Upper lobe of left lung (tissue), 6 donors: ENCODE results near the gene FHOD3. TPM values are rescaled to one million over a fixed set of nuclear protein-coding genes. Genes with fewer than 3 reads are reported as not detected.
"Not testable (repeated sequence)": the region's sequence is repeated elsewhere in the genome, so short reads cannot be mapped to it uniquely, and the experiment has no call there.

Experiments
- ATAC-seq, 2 donors: fragments of 200-7000 bp; cut with Tn5 transposase; one replicate each; pipeline ENCODE4 v1.9.1; 2022; ENCODE audit warnings: mild to moderate bottlenecking in 2 of 2, moderate library complexity in 2 of 2; ENCODE audit not compliant: low FRiP score in 2 of 2
- DNase-seq, 2 donors: peaks; one replicate each; pipeline ENCODE4 v3.0.0-alpha.2; 2019 to 2020
- H3K27ac ChIP-seq, 4 donors: fragments of 200-600 bp; sonication (generic); one replicate each; pipeline ENCODE4 v1.5.1; 2016 to 2019
- H3K27me3 ChIP-seq, 4 donors: fragments of 200-600 bp; sonication (generic); one replicate each; pipeline ENCODE4 v1.5.1; 2017 to 2019
- H3K36me3 ChIP-seq, 4 donors: fragments of 200-600 bp; sonication (generic); one replicate each; pipeline ENCODE4 v1.5.1; 2016 to 2019
- H3K4me1 ChIP-seq, 4 donors: fragments of 200-600 bp; sonication (generic); one replicate each; pipeline ENCODE4 v1.5.1; 2018 to 2019
- H3K4me3 ChIP-seq, 4 donors: fragments of 200-600 bp; sonication (generic); one replicate each; pipeline ENCODE4 v1.5.1; 2017 to 2019; ENCODE audit warnings: mild to moderate bottlenecking in 2 of 4, moderate library complexity in 1 of 4
- H3K9me3 ChIP-seq, 4 donors: fragments of 200-600 bp; sonication (generic); one replicate each; pipeline ENCODE4 v1.5.1; 2018 to 2019
- CTCF ChIP-seq, 6 experiments: fragments of 450-650 bp in 4 of 6; fragments of 200-600 bp in 2 of 6; sonication (generic) in 2 of 6; IDR thresholded peaks; one replicate each; pipeline ENCODE4 v1.5.1; 2016 to 2019; ENCODE audit warnings: antibody characterized with exemption in 6 of 6
- EP300 ChIP-seq, 4 donors: sonication (generic); formaldehyde crosslinking; IDR thresholded peaks; one replicate each; pipeline ENCODE4 v1.5.1; 2017; ENCODE audit warnings: antibody characterized with exemption in 4 of 4, control low read depth in 2 of 4
- POLR2A ChIP-seq, 4 donors: fragments of 450-650 bp; IDR thresholded peaks; one replicate each; pipeline ENCODE4 v1.5.1; 2016 to 2017; ENCODE audit warnings: antibody characterized with exemption in 4 of 4, mild to moderate bottlenecking in 2 of 4
- POLR2AphosphoS5 ChIP-seq, 2 donors: sonication (generic); formaldehyde crosslinking; IDR thresholded peaks; one replicate each; pipeline ENCODE4 v1.5.1; 2017; ENCODE audit warnings: antibody characterized with exemption in 2 of 2
- WGBS, 2 donors: methylation state at CpG; one replicate each; pipeline ENCODE4 v1.1.5; 2017 to 2018; 5-methylcytosine and 5-hydroxymethylcytosine counted together
- total RNA-seq, 6 donors: library from RNA; depleted of rRNA in 4 of 6; stranded (reverse); fragments of >200 nt in 4 of 6; gene quantifications; one replicate each; pipeline versions ENCODE4 v1.1.0 to v1.2.1, GENCODE V29; 2016 to 2021
- donor health status: DM: no; HTN: no; CAD: no; lungs with moderate emphysema.
- donor health status: DM: no; HTN: yes; CAD: no; lungs with severe emphysema.

FHOD3 gene
- total RNA-seq, 6 donors from 2014 or later = 0.40 to 4.8 (median 2.8) TPM

GRCh38 chr18:36459786-36460185, 162.3 kb downstream of the FHOD3 start:
- no peak overlapping the region for H3K4me3 ChIP-seq
- WGBS, 2 donors = 76 to 80% methylated on average over 3 of the region's 3 CpGs
- DNase-seq = no peak
- no peaks in the 10 kb centered on the region for H3K27me3 ChIP-seq
- H3K36me3 ChIP-seq = no peaks in the 10 kb centered on the region
- H3K4me1 ChIP-seq = no peaks in the 10 kb centered on the region
- no peaks in the 10 kb centered on the region for H3K9me3 ChIP-seq
- ATAC-seq = no peak
- no peak for TF ChIP-seq POLR2AphosphoS5 (IDR thresholded peaks at IDR 0.05)
- TF ChIP-seq CTCF (IDR thresholded peaks at IDR 0.05) = no peak
- no peak for TF ChIP-seq POLR2A (IDR thresholded peaks at IDR 0.05)
- TF ChIP-seq EP300 (IDR thresholded peaks at IDR 0.05) = no peak
- H3K27ac ChIP-seq = no peak overlapping the region

- no peaks in the 10 kb centered on the region for H3K9me3 ChIP-seq
- no peaks in the 10 kb centered on the region for H3K27me3 ChIP-seq
- no peaks in the 10 kb centered on the region for H3K4me1 ChIP-seq
- no peak for TF ChIP-seq POLR2A (IDR thresholded peaks at IDR 0.05)
- H3K36me3 ChIP-seq = no peaks in the 10 kb centered on the region
- ATAC-seq = no peak
- DNase-seq = no peak
- 64 to 72% methylated on average over 2 of the region's 2 CpGs for WGBS, 2 donors
- no peak overlapping the region for H3K4me3 ChIP-seq
- H3K27ac ChIP-seq = no peak overlapping the region
These were observed 162.9 kb downstream of the FHOD3 start for GRCh38 chr18:36460324-36460850.

GRCh38 chr18:36460854-36461253, 163.3 kb downstream of the FHOD3 start:
- H3K4me1 ChIP-seq = no peaks in the 10 kb centered on the region
- H3K9me3 ChIP-seq = no peaks in the 10 kb centered on the region
- ATAC-seq (no peak), DNase-seq (no peak)
- H3K27ac ChIP-seq = no peak overlapping the region
- TF ChIP-seq POLR2A (IDR thresholded peaks at IDR 0.05) (no peak), POLR2AphosphoS5 (IDR thresholded peaks at IDR 0.05) (no peak), EP300 (IDR thresholded peaks at IDR 0.05) (no peak), CTCF (IDR thresholded peaks at IDR 0.05) (no peak)
- no peaks in the 10 kb centered on the region for H3K27me3 ChIP-seq
- no peaks in the 10 kb centered on the region for H3K36me3 ChIP-seq
- WGBS, 2 donors = 56 to 77% methylated on average over 3 of the region's 3 CpGs
- H3K4me3 ChIP-seq = no peak overlapping the region

GRCh38 chr18:36461551-36461987, 164.1 kb downstream of the FHOD3 start:
- Histone ChIP-seq H3K4me3 (no peak overlapping the region), H3K27me3 (no peaks in the 10 kb centered on the region), H3K36me3 (no peaks in the 10 kb centered on the region), H3K9me3 (no peaks in the 10 kb centered on the region), H3K4me1 (no peaks in the 10 kb centered on the region), H3K27ac (no peak overlapping the region)
- TF ChIP-seq POLR2A (IDR thresholded peaks at IDR 0.05) (no peak), EP300 (IDR thresholded peaks at IDR 0.05) (no peak), POLR2AphosphoS5 (IDR thresholded peaks at IDR 0.05) (no peak), CTCF (IDR thresholded peaks at IDR 0.05) (no peak)
- 76 to 82% methylated on average over 1 of the region's 1 CpG for WGBS, 2 donors
- ATAC-seq (peak in 1 of 2 donors; percentile 34), DNase-seq (no peak)

- ATAC-seq, H3K36me3 ChIP-seq, H3K4me1 ChIP-seq, H3K27ac ChIP-seq, H3K9me3 ChIP-seq, H3K4me3 ChIP-seq, DNase-seq, H3K27me3 ChIP-seq: not testable (repeated sequence)
- WGBS, 2 donors = 92% methylated on average over 5 of the region's 5 CpGs
These were observed 166.0 kb downstream of the FHOD3 start for GRCh38 chr18:36463516-36463915.

GRCh38 chr18:36464126-36464651, 166.7 kb downstream of the FHOD3 start:
- H3K27ac ChIP-seq = no peak overlapping the region
- ATAC-seq = no peak

More at GRCh38 chr18:36464126-36464651, 166.7 kb downstream of the FHOD3 start:
- H3K4me1 ChIP-seq = no peaks in the 10 kb centered on the region
- no peak overlapping the region for H3K4me3 ChIP-seq
- H3K36me3 ChIP-seq = no peaks in the 10 kb centered on the region
- H3K27me3 ChIP-seq = no peaks in the 10 kb centered on the region
- H3K9me3 ChIP-seq = no peaks in the 10 kb centered on the region
- TF ChIP-seq POLR2AphosphoS5 (IDR thresholded peaks at IDR 0.05) = no peak
- no peak for TF ChIP-seq EP300 (IDR thresholded peaks at IDR 0.05)
- no peak for TF ChIP-seq POLR2A (IDR thresholded peaks at IDR 0.05)
- no peak for TF ChIP-seq CTCF (IDR thresholded peaks at IDR 0.05)
- WGBS, 2 donors = 41 to 47% methylated on average over 5 of the region's 5 CpGs
- DNase-seq = no peak
